ENCODE measurements around the gene CBLN1.
"Not testable (repeated sequence)": the region's sequence is repeated elsewhere in the genome, so short reads cannot be mapped to it uniquely, and the experiment has no call there.

CBLN1 gene

GRCh38 chr16:49277386-49277742 lies 4.3 kb downstream of the CBLN1 start:
- no peak for DNase-seq

GRCh38 chr16:49276646-49277385 lies 4.8 kb downstream of the CBLN1 start:
- no peak for DNase-seq

- no peak for DNase-seq
Measured at GRCh38 chr16:49275870-49276269, 5.8 kb downstream of the CBLN1 start.

- DNase-seq = no peak
Measured at GRCh38 chr16:49275050-49275730, 6.4 kb downstream of the CBLN1 start.

DNA sequence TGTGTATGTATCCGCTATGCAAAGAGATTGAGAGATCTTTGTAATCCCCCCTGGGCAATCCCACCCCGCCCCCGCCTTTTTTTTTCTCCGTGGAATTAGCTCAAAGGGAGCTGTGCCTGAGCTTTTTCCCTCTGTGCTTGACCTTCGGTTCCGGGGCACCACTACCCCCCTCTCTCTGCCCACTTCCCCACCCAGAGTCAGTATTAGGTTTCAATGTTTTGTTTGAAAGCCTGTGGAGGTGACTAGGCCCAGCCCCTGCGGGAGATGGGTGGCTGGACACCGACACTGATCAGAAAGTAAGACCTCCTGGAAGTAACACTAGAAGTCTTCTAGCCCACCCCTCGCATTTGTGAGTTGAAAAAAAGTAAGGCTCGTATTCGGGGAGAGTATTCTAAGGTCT lies 7.0 kb downstream of the CBLN1 start:
- DNase-seq = no peak

DNA sequence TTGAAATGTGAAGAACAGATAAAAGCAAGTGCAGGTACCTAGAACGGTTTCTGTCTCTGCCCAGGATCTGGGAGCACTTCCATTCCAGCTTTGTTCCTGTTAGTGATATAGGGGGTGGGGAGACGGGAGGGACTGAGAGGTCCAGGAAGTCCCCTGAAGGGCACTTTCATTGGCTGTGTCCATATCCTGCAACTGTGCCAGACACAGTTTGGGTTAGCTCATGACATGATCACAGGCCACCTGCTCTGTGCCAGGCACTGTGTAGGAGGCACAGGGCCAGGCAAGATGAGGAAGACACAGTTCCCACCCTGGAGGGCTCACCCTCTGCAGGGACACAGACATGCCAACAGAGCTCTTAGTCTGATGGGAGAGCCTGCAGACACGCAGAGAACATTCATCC lies 7.9 kb downstream of the CBLN1 start:
- DNase-seq = no peak

DNA sequence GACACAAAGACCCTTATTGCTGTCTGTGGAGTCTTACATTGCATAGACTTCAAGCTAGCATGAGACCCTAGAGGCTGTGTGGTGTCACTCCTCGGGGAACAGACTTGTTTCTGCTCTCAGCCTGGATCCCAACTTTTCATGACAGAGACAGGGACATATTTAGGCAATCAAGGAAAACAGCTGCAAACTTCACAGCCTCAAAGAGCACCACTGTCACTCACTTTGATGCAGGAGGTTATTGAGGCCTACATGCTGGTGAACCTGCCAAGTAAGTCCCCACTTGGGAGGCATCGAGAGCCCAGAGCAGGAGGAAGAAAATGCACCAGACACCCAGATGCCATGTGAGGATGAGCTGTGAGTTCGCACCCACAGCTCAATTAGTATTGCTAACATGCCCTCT lies 10.3 kb downstream of the CBLN1 start:
- no peak for DNase-seq

DNA sequence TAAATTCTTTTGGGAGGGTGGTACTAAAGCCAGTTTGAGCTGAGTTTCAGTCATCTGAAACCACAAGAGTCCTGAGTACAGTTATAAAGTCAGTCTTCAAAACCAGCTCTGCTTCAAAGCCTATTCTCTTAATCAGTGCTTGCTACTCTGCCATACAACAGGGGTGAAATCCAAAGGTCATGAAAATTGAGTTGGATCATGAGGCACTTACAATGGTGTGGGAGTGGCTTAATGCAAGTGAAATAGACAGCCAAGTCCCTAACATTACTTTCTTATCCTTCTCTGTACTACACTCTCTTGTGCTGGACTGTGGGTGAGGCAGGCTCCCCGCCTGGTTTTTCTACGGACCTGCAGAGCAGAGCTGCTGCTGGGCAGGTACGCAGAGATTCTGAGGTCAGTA lies 12.4 kb downstream of the CBLN1 start:
- DNase-seq = no peak

DNA sequence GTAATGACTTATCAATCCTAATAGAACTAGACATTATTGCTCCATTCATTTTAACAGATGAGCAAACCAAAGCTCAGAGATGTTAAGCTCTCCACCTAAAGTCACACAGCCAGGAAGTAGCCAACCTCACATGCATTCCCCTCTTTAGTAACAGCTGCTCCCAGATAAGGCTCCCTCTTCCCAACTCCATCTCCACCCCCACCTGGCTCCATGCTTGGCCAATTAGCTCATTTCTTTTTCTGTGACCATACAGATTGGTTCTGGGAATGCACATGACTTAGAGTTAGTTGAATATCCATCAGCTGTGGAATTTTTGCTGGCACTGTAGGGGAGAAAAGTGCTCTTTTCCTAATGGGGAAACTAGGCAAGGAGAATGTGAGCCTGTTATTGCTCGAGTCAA lies 13.0 kb downstream of the CBLN1 start:
- no peak for DNase-seq

DNA sequence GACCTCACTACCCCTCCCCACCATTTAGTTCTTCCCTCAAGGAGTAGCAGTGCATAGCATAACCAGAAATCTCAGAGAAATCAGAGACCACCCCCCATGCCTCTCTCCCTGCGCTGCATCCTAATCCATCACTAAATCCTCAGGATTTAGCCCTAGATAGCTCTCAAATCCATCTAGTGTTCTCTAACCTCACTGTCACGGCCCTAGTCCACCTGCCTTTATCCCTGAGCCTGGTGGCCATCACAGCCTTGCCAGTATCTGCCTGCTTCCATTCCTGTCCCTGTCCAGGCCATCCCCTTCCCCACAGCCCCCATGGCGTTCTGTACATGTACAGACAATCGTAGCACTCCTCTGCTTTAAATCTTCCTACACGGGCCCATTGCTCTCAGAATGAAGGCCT lies 19.1 kb downstream of the CBLN1 start:
- no peak for DNase-seq

DNA sequence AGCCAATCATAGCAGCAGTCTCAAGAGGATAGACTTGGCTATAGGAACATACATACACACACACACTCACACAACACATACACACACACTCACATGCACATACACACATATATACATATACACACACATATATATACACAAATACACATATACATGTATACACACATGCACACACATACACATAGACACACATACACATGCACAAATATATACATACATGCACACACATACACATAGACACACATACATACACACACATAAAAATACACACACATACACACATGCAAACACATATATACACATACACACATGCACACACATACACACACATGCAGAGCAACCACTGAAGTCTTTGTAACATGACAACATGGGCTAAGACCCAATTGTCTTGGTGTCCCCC lies 19.7 kb downstream of the CBLN1 start:
- DNase-seq = no peak

GRCh38 chr16:49260956-49261530 lies 20.6 kb downstream of the CBLN1 start:
- no peak for DNase-seq

- DNase-seq = no peak
Measured at GRCh38 chr16:49260253-49260652, 21.4 kb downstream of the CBLN1 start.

DNA sequence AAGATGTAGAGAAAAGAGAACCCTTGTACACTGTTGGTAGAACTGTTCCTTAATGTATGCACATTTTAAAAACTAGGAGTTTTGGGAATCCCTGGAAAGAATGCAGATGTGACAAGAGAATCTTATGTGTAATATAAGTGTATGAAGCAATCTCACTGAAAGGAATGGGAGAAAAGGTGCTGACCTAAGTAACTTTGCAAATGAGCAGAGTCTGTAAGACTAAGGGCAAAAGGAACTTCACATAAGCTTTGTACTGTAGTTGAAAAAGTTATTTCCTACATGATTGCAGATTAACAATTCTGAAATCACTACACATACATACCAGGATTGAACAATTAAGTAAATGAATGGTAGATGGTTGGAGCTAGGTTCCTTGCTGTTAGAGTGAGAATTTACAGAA lies 22.3 kb downstream of the CBLN1 start:
- no peak for DNase-seq

DNA sequence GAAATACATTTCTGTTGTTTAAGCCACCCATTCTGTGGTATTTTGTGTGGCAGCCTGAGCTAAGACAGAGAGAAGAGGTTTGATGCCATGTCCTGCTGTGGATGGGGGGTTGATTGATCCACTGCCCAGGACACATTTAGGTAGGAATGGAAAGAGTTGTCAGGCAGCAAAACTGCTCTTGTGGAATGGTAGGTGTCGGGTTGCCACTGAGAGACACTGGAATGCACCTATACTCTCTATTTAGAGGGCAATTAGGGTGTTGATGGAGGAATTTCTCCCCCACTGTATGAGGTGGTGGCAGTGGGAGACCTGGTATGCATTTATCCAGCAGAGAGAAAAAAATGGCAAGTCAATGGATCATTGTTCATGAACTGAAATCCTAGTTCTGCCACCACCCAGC lies 30.9 kb downstream of the CBLN1 start:
- no peak for DNase-seq

- DNase-seq = no peak
Measured at GRCh38 chr16:49248227-49248626, 33.4 kb downstream of the CBLN1 start.

- no peak for DNase-seq
Measured at GRCh38 chr16:49236216-49236615, 45.4 kb downstream of the CBLN1 start.

DNA sequence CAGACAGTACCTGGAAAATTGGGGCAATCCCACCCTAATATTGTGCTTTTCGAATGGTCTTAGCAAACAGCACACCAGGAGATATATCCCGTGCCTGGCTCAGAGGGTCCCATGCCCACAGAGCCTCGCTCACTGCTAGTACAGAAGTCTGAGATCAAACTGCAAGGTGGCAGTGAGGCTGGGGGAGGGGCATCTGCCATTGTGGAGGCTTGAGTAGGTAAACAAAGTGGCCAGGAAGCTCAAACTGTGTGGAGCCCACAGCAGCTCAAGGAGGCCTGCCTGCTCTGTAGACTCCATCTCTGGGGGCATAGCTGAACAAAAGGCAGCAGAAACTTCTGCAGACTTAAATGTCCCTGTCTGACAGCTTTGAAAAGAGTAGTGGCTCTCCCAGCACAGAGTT lies 53.3 kb downstream of the CBLN1 start:
- not testable (repeated sequence) for DNase-seq
